Activated CD4-positive, CD25-positive, alpha-beta regulatory T cell (primary cell): ENCODE results near the gene CNTN6.
"Not testable (repeated sequence)": the region's sequence is repeated elsewhere in the genome, so short reads cannot be mapped to it uniquely, and the experiment has no call there.

Source experiments
- DNase-seq, 4 experiments: peaks; one replicate each; lab custom pipeline; 2025; lab: John Stamatoyannopoulos, UW

Gene CNTN6

DNA sequence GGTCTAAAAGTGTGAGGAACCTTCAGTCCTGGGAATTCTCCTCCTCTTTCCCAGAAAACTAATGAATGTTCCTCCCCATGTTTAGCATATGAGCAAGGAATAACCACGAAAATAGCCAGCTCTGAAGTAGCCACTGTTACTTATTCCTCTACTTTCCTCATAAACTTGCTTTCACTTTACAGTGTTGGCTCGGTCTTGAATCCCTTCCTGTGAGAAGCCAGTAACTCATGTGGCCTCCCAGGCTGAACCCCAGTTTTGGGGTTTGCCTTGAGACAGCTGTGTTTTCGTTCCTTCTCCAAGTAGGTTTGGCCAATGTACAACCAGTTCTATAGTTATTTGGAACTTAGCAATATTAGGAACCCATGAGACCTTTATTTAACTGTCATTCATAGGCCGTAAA lies 195.0 kb downstream of the CNTN6 start:
- no peak for DNase-seq

DNA sequence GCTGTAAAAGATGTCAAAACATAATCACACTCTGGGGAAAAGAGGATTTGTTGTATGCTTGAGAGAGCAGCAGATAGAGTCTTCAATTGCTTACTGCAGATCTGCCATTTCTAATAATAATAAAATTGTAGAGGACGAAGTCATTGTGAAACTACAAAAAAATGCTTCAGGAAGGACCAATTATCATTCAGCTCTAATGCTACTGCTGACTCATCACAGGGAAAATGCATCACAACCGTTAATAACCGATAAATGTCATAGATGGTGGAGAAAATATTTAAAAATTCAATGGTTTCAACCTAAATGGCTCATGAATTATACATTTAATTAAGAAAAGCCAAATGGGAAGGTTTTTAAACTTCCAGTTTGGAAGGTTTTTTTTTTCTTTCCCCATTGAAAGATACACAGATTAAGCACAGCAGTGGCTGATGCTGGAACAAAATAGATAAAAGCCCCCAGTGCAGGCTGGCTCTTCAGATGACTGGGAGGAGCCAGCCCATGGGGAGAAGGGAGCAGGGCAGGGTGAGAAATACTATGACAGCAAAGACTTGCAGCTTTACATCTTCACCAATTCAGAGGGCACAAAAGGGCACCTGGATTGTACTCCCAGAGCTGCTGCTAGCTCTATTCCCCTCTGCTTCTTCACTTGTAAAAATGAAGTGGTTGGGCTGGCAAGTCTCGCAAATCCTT lies 196.1 kb downstream of the CNTN6 start:
- DNase-seq, result no peak

DNA sequence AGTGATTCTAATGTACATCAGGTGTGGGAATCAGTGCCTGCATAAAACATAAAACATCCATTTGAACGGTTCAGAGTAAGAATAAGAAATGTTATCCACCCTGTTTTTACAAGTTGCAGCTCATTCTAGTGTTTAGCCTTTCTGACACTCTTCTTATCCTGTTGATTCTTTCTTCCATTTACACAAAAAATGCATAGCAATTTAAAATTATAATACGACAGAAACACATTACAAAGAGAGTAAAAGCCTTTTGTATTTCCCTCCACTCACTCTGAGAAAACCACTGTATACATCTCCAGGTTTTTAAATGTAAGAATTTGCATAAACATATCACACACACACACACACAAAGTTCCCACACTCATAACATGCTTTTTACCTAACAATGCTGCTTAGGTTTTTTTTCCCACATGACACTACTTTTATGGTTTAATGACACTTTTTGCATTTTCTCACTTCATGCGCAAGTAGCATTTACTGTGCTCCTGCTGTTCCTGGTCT lies 199.8 kb downstream of the CNTN6 start:
- no peak for DNase-seq

DNA sequence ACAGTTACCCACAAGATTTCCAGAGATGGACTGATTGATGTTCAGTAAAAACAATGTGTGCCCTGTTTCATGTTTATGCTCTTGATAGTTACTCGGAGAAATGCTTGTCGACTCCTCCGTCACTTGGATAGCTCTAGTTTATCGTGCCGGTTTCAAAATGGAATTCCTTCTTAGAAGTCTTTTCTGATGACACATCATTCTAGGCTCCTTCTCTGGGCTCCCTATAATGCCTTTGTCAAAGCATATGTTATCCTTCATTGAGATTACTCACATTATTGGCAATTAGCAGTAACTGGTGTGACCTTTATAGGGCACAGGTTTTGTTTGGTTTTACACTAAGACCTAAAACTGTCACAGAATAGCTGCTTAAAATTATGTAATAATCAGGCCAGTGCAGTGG lies 201.8 kb downstream of the CNTN6 start:
- no peak for DNase-seq

DNA sequence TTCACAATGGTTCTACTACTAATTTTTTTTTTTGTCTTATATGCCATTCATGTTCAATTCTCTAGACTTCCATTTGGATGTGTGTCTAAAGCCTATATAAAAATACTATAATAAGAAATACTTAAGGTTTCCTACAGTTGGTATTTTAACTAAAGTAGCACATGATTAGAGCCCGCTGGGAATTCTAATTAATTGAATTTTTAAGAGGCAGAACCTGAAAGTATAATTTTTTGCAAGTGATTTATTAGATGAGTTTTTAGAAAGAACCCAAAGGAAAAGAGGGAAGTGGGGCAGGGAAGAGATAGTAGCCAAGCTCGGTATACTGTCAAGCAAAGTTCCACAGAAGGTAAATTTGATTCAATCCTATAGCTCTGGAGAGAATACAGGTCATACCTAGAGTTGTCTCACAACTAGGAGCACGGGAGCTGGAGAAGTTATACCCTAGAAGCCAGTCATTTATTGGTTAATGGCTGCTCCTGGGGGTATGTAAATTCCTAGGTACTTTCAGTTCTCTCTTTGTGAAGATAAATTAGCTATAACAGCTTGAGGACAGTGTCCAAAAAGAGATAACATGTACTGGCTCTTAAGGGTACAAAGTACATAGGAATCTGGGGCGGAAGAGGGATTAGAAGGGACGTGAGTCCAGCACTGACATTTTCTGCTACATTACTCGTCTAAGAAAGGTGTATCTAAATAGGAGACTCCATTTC lies 225.6 kb downstream of the CNTN6 start:
- no peak for DNase-seq

DNA sequence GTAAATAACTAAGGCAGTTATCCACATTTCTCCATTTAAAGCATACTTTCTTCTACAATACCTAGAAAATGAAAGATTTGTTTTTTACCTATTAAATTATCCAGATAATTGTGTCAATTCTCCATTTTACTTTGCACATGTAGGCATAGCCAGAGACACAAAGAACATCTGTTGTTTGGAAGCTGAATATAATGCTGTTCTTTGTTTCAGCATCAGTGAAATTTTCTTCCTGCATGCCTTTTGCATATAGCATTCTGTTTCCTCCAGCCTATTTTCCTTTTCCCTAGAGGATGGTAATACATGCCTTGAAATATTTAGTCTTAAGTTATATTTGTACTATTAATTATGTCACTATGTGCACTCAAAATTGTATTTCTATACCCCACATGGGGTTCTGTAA lies 233.7 kb downstream of the CNTN6 start:
- no peak for DNase-seq

DNA sequence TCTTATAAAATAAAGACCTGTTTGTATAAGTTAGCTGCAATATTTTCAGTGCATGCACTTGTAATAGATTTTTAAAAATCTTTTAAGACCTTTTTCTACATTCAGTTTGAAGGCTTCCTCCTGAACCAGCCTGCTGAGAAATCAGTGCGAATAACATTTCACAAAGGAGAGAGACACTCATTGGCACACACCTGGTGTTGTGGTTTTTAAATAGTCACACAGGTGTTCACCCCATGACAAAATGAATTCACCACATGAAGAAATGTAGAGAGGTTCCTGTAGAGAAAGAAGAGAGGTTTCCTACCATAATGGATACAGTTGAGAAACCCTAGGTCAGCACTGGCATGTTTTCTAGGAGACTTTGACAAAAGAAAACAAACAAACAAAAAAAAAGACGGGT lies 237.3 kb downstream of the CNTN6 start:
- DNase-seq, result no peak

DNA sequence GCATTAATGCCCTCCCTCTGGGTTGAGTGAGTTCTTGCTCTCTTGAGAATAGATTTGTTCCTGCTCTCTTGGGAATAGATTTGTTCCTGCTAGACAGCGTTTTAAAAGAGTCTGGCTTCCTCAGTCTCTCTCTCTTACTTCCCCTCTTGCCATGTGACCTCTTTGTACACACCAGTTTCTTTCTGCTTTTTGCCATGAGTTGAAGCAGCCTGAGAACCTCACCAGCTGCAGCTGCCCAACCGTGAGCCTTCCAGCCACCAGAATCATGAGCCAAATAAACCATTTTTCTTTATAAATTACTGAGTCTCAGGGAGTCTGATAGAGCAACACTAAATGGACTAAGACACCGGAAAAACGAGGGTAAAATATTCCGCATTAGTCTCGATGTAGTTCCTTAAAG lies 253.6 kb downstream of the CNTN6 start:
- no peak for DNase-seq

DNA sequence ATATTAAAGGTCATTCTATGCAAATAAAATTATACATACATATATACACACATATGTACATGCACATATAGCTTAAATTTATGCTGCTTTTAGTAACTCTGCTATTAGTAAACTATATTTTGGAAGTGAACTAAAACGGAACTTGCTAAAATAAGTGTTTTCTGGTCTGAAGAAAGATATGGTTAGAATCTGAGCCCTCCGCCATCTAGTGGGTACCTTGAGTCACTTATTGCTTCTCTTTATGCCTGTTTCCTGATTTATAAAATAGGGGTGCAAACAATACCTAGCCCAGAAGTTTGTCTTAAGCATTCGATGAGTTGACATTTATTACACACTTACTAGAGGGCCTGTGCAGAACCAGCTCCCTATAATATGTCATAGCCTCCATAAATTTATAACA lies 255.7 kb downstream of the CNTN6 start:
- no peak for DNase-seq

DNA sequence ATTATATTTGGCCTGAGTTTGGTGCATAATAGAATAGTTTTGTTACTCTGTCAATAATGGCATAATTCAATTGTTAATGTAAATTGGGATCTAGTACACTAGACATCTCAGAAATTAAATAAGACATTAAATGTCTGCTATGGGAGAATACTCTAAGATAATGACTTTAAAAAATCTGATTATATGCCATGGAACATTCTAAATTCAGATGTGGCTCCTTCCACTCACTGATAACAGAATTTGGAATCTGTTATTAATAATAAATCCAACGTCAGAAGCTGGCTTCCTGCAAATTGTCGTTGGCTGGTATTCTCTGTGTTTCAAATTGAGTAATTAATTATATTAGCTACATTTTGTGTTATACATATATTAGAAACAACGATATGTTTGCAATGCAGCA lies 258.1 kb downstream of the CNTN6 start:
- no peak for DNase-seq

DNA sequence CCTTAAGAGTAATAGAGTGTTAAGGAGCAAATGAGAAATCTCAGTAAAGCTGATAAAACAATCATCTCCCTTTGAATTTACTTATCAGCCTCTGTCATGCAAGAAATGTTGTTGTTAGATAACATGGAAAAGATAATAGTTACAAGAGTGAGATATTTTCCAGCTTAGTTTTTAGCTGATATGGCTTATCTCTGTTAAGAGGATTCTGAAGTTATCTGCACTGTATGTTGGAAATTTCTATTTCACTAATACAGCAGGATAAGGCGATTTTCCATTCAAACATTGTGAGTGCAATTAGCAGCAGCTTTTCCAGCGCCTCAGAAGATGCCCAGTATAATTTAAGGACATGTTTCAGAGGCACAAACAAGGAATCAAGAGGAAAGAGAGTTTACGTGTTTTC lies 262.9 kb downstream of the CNTN6 start:
- no peak for DNase-seq

DNA sequence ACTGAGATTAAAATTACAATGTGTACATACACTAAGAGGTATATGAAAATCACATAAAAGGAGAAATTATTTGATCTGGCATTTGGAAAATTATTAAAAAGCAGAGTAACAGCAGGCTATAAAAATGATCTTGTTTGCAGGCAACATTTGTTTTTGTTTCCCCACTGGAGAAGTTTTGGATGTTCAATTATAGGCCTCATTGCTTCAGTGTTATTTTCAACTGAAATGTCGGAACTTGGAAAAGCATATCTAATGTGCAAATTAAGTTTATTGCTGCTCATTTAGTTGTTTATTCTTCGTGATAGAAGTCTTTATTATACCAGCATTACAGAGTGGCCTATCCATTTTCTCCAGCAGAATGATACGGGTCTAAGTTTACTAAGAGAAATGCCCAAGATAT lies 263.3 kb downstream of the CNTN6 start:
- DNase-seq, result no peak

DNA sequence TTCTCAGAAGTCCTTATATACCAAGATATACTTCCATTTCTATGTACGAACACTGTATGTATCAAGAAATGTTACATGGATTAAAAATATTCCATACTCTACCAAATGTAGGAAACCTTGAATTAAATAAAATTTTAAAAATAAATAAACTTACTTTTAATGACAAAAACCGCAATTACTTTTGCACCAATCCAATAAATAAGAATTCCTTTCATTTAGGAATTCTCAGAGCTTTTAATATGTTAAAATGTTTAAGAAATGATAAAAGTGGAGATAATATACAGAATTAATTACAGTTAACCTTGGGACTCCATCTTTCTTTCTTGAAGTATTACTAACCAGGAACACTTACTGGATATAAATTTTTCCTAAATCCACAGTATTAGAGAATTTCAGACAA lies 272.7 kb downstream of the CNTN6 start:
- no peak for DNase-seq

DNA sequence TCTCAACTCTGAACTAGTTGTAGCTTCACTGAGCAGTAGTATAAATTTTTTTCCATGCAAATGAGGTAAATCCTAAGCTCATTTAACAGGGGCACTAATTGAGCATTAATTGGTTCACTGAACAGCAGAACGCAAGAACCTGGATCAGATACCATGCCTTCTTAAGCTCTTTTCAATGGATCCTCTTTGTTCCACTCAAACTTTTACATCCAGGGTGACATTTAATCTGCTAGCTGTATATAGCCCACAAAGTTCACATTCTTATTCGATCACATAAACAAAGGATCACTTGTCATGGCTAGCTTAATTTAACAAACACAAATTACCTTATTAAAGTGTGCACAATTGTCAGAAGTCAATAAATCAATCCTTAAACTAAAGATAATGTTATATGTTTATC lies 281.6 kb downstream of the CNTN6 start:
- DNase-seq, result no peak

DNA sequence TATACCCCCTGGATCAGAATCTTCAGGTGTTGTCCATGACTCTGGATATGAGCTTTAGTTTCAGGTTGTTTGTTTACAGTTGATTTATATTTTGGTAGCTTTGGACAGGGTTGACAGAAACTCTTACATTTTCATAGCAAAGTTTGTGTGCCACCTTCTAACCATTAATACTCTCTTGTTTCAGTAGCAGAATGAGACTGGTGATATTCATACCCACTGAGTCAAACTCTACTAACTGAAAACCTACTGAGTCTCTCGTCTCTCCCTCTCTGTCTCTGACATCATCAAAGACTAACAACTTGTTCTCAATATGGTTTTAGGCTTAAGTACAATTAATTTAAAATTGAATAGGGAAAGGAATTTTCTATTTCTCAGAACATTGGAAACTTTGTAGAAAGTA lies 282.3 kb downstream of the CNTN6 start:
- DNase-seq, result no peak

DNA sequence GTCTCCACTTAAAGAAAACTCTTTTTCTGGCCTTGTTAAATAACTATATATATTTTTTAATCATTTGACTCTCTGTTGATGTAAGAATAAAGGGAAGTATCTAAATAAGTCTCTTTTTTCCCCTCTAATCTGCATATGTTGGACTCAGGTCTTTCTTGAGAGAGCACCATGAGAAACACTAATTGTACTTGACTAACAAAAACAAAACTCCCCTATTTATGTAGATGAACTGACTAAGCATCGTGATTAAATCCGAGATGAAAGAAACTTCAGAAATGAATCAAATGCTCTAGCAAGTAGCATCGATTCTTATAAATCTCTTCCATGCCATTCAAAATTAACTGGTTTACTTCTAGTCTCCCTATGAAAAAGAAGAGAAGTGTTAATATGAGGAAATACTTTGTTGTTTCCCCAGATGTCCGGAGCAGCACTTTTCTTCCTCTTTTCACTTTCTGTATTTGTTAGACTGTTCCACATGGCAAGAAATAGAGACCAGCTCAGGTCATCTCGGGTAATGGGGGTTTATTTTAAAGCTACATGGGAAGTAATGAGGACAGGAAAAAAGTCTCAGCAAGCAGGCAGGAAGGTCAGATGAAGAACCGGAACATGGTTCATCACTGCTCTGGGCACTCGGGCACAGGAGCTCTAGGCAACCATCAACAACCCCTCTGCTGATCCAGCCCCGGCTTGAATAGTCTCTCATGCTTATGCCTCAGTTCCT lies 288.3 kb downstream of the CNTN6 start:
- DNase-seq, result no peak

DNA sequence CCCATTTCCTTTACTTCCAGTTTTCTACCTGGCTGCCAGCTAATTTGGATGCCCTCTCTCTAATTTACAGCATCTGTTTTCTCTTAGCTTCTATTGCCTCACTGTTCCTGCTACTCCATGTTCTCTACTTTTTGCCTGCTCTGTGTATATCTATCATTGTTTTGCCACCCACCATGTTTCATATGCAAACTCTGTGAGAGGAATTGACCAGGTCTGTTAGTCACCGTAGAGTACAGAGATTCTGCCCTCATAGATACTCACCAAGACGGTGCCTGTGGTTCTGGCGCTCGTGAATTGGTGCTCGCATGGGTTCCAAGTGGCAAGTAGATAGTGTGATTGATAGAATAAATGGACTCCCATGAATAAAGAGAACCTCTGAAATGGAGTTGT lies 288.8 kb downstream of the CNTN6 start:
- no peak for DNase-seq

DNA sequence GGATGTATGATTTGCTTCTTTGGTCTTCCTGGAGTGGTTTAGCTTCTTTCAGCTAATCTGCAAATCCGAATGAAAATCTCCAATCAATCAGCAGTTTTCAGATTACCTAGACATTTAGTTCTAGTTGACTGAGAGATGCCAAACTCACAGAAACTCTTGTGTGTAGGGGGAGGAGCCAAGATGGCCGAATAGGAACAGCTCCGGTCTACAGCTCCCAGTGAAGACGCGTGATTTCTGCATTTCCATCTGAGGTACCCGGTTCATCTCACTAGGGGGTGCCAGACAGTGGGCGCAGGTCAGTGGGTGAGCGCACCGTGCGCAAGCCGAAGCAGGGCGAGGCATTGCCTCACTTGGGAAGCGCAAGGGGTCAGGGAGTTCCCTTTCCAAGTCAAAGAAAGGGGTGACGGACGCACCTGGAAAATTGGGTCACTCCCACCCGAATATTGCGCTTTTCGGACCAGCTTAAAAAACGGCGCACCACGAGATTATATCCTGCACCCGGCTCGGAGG lies 294.6 kb downstream of the CNTN6 start:
- DNase-seq, result not testable (repeated sequence)

DNA sequence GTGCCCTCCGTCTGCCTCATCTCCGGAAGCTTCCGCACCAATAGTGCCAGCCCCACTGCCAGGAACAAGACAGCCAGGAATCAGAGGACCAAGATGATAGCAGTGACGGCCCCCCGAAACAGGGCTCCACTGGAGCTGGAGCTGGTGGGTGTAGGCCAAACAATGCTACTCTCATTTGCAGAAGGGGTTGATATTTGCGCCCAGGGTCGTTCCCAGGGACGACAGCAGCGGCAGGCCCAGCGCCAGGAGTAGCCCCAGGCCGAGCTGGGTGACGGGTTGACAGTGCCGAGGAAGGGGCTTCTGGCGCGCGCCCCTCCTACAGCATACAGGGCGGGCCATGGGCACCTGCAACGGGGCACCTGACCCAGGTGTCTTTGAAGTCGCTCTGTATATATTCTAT lies 301.4 kb downstream of the CNTN6 start:
- no peak for DNase-seq

DNA sequence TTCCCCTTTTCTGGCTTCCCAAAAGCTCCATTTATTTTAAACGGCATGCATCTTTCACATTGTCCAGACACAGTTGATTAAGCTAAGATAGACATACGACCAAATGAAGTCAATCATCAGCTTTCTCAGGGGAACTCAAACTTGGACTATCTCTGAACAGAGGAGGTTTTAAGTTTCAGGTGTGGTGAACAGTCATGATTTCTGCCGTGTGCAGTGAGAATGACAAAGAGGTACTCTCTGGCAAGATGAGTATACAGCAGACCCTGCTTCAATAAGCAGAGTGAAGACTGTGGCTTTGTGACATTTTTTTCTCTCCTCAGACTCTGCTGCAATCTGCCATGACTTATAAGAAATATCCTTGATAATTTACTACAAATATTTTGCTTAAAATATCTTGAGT lies 307.7 kb downstream of the CNTN6 start:
- no peak for DNase-seq

DNA sequence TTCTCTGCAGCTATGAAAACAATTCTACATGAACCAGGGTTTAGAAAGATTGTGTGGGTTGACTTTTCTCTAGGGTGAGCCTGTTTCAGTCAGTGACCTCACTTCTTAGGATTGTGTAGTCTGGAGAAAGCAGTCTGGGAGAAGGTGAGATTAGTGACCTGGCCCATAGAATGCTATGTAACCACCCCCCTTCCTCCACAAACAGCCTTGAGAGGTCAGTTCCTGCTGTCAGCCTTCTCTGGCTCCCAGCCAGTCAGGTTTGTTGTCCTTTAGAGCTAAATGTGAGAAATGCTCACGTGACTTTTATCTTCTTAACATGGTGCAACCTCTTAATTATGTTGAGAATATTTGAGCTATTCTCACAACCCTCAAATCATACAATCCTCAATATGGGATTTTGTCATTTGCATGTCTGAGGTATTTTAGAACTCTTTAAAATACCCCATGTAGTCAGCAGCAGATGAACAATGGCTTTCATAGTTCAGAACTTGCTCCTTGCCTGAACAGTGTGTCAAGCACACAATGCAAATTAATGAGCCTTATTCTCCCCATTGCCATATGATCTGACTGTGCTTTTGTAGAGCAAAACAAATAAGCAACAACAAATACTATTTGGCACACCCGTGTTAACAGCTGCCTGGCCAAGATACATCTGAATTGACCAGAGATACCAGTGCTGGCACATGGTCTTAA lies 311.6 kb downstream of the CNTN6 start:
- DNase-seq, result no peak

DNA sequence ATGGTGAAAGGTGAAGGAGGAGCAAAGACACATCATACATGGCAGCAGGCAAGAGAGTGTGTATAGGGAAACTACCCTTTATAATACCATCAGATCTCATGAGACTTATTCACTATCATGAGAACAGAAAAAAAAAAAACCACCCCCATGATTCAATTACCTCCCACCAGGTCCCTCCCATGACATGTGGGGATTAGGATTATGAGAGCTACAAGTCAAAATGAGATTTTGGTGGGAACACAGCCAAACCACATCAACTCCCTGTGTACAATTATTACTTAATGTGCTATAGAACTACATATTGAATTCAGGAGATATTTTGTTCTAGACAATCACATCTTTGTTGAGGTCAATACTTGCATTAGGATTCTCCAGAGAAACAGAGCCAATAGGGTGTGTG lies 313.4 kb downstream of the CNTN6 start:
- DNase-seq, result no peak
